HS-27A (cell line): Measurements from ENCODE around the gene ADGRF5.

Experiments used
- DNase-seq: peaks from one replicate; pipeline ENCODE4 v3.0.0-alpha.2; 2012; ENCODE audit warnings: low read depth, missing footprints

Gene ADGRF5

GRCh38 chr6:46932526-46933319, 11.0 kb upstream of the ADGRF5 start:
- DNase-seq, result no peak

DNA sequence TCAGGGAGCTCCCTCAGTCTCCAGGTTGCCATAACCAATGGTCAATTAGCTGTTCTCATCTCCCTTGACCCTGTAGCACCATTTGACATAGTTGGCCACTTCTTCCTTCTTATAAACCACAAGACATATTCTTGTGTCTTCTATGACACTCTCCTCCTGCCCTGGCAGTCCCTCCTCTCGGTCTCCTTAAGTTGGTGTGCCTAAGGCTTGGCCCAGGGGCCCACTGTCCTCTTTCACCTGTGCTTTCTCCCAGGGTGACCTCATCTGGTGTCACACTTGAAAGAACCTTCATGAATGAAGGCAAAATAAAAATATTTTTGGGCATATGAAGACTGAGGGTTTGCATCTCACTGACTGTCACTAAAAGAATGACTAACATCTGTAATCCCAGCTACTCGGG, 9.7 kb upstream of the ADGRF5 start:
- no peak for DNase-seq

- DNase-seq, result no peak
These were observed 8.6 kb upstream of the ADGRF5 start for GRCh38 chr6:46930331-46930730.

- DNase-seq, result no peak
These were observed 5.3 kb upstream of the ADGRF5 start for GRCh38 chr6:46927066-46927465.

GRCh38 chr6:46926481-46926880, 4.7 kb upstream of the ADGRF5 start:
- no peak for DNase-seq

DNA sequence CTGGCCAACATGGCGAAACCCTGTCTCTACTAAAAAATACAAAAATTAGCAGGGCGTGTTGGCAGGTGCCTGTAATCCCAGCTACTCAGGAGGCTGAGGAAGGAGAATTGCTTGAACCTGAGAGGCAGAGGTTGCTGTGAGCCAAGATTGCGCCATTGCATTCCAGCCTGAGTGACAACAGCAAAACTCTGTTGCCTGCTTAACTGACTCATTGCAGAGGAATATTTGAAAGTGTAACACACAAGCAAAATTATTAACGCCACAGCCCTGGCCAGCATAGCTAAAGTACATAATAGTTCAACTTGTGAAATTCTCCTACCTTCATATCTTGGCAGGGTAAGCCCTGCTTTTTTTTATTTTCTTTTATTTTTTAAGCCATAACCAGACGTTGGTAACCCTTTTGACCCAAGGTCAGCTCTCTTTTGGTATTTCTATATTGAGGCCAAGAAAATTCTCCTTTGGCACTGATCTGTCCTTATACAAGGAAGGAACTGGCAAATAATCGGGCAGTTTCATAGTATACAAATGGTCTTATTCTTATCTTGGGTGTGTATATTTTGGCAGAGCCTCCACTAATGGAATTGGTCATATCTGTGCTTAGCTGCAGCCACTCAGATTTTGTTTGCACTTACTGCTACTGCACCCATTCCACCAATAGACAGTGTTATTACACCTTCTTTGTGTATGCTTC, 4.0 kb upstream of the ADGRF5 start:
- DNase-seq, result peak; percentile 22

DNA sequence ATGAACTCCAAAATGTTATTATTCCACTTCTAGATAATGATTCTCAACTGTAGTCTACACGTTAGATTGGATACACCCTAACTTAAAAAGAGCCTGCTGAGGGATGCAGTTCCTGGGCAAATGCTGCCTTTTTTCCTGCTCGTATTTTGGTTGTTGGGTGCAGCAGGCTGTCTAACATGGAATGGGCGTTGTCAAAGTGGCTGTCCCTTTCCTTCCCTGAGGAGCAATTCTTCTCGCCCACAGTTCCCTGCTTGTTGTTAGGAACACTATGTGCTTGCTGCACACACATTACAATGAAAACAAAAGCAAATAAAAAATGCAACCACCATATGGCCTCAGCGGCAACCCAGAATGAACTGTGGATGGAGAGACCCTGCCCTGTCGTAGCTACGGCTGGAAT, 1.7 kb upstream of the ADGRF5 start:
- no peak for DNase-seq

DNA sequence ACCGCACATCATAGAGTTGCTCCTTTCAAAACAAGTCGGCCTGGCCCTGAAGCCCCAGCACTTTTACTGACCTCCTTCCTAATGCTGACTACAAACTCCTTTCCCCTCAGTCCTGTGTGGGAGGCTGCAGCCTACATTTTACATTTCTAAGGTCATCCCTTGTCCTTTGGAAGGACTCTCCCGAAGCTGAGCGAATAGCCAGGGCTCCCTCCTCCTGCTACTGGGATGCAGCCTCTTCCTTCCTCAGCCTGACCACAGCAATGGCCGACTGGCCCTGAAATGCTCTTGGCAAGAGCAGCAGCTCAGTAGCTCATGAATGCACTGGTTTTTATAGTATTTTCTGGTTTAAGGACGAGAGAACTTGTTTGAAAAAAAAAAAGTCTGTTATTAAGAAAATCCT, 679 bp downstream of the ADGRF5 start:
- no peak for DNase-seq

GRCh38 chr6:46918806-46919205, 2.9 kb downstream of the ADGRF5 start:
- no peak for DNase-seq

DNA sequence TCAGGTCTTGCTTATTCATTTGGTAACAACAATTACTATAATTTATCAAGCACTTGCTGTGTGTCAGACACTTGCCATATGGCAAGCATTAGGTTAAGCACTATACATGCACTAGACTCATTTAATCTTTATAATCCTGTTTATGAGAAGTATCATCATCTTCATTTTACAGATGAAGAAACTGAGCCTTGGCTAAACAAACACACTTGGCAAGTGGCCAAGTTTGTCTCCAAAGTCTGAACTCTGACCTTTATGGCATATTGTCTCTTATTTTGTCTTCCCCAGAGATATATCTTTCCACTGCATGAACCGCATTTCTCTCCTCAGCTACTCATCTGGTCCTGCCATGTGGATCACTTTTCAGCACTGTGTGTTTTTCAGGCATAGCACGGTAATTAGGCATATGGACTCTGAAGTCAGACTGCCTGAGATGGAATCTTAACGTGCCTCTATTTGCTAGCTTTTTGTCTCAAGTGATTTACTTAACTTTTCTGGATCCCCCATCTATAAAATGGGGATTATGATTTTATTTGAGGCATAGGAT, 4.7 kb downstream of the ADGRF5 start:
- no peak for DNase-seq

DNA sequence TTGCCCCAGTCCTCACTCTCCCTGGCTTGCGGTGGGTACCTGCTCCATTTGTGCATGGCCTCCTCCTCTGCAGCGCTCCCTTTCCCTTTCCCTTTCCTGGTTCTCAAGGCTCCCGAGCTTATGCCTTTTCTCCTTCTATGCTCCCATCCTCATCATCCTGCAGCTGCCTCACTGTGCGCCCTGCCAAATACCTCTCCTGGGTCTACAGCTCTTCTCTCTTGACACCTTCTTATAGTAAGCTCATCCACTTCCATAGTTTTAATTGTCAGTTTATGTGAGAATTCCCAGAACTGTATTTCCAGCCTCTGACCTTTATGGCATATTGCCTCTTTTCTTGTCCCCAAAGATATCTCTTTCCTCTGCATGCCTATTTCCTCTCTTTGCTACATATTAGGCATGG, 5.9 kb downstream of the ADGRF5 start:
- DNase-seq, result no peak

GRCh38 chr6:46915380-46915779, 6.4 kb downstream of the ADGRF5 start:
- no peak for DNase-seq

GRCh38 chr6:46914279-46914810, 7.4 kb downstream of the ADGRF5 start:
- no peak for DNase-seq

DNA sequence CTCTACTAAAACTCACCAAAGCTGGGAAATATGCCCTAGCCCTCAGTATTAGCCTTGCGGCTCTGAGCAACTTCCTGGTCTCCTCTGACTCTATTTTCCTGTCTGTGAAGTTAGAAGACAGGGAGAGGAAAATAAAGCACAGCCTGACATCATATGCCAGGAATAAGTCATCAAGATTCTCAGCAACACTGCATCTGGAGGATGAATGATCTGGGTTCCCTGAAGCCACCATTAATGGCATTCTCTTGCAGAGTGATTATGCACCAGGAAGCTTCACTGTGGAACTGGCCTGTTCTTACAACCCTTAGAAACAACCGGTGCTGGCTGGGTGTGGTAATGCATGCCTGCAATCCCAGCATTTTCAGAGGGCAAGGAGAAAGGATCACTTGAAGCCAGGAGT, 12.4 kb downstream of the ADGRF5 start:
- no peak for DNase-seq

DNA sequence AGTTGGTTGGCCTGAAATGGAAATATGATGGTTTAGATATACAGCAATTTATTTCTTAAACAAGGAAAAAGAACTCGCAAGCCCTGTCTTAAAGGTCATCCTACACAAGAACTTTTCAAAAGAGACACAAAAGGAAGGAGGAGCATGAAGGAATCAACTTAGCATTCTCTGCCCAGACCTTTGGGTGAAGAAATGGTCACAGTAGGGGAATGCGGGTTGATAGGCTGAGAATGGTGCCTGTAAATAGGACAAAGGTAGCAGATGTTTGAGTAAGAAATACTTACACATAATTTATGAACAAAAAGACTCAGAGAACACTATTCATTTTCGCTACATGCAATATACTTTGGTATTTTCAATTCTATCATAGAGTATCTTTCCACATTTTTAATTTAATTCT, 15.0 kb downstream of the ADGRF5 start:
- DNase-seq, result no peak

DNA sequence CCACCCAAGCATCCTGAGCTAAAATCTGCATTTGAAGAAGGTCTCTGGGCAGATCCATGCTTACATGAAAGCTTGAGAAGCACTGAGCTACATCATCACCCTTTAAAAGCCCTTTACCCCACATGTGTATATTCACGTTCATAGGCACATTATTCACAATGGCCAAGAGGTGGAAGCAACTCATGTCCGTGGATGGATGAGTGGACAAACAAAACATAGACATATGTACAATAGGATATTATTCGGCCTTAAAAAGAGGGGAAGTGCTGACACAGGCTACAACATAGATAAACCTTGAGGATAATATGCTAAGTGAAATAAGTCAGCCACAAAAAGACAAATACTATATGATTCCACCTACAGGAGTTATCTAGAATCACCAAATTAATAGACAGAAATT, 17.6 kb downstream of the ADGRF5 start:
- DNase-seq, result no peak

DNA sequence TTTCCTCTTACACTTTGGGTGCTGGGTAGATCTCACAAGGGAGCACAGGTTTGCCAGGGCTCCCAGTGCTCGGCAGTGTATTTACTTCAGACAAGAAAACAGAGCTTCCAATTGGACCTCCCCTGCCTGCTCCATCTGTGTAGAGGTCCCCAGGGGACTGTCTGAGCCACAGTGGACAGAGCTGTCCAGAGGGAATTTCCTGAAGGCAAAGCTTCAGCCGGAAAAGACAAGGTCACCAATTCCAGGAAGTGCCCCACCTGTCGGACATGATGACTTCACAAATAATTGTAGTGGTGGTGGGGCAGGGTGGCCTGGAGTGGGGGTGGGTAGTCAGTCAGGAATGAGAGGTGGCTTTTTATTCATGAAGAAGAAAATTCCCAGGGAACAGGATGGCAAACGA, 18.6 kb downstream of the ADGRF5 start:
- DNase-seq, result no peak

DNA sequence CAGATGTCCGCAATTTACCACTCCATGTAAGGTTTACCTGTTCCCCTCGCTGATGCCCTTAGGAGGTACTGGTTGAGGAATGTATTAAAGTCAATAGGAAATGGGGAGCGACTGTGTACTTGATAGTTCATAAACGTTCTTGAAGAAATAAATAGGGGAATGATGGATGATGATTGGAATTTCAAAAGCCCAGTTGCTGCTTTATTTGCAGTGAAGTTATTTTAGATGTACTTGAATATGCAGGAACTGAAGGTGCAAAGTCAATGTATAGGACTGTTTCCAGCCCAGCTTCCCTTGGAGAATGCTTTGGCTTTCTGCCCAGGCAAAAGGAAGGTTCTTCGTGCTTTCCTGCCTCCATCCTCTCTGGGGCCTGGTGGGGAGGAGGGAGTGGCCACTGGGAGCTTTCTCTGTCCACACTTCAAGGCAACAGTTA, 19.8 kb downstream of the ADGRF5 start:
- no peak for DNase-seq

- DNase-seq, result no peak
These were observed 21.5 kb downstream of the ADGRF5 start for GRCh38 chr6:46900266-46900665.

GRCh38 chr6:46899659-46900058, 22.1 kb downstream of the ADGRF5 start:
- no peak for DNase-seq

GRCh38 chr6:46898006-46898405, 23.7 kb downstream of the ADGRF5 start:
- DNase-seq, result no peak

GRCh38 chr6:46896871-46897270, 24.9 kb downstream of the ADGRF5 start:
- no peak for DNase-seq

DNA sequence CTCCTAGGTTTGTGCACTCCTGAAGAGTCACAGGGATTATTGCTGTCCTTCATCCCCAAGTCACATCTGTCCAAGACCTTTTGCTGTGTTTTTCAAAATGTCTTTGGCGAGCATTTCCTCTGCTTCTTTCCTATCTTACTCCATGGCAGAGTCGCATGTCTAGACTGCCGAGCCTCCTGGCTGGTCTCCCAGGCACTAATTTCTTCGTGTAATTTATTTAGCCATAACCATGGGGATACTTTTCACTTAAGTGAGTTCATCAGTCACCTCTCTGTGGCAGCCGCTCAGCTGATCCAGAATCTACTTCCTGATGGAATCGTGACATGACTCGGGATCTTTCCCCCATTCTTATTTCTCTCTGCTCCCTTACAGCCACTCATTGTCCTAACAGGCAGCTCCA, 25.8 kb downstream of the ADGRF5 start:
- DNase-seq, result no peak
